Uterus (tissue), 2 donors: ENCODE data around the gene WHRN.

ENCODE experiments used
- POLR2A ChIP-seq, 2 donors: fragments of 450-650 bp; IDR thresholded peaks; one replicate each; pipeline ENCODE4 v1.6.1; 2016; ENCODE audit warnings: antibody characterized with exemption in 2 of 2, mild to moderate bottlenecking in 1 of 2, moderate library complexity in 1 of 2
- TF ChIP-seq, protein P1 (sequence below), 4 experiments: fragments of 200-600 bp in 2 of 4; fragments of 450-650 bp in 2 of 4; sonication (generic) in 2 of 4; IDR thresholded peaks; one replicate each; pipeline ENCODE4 v1.5.1; 2016 to 2019; ENCODE audit warnings: antibody characterized with exemption in 4 of 4, mild to moderate bottlenecking in 2 of 4, moderate library complexity in 1 of 4

DNA sequence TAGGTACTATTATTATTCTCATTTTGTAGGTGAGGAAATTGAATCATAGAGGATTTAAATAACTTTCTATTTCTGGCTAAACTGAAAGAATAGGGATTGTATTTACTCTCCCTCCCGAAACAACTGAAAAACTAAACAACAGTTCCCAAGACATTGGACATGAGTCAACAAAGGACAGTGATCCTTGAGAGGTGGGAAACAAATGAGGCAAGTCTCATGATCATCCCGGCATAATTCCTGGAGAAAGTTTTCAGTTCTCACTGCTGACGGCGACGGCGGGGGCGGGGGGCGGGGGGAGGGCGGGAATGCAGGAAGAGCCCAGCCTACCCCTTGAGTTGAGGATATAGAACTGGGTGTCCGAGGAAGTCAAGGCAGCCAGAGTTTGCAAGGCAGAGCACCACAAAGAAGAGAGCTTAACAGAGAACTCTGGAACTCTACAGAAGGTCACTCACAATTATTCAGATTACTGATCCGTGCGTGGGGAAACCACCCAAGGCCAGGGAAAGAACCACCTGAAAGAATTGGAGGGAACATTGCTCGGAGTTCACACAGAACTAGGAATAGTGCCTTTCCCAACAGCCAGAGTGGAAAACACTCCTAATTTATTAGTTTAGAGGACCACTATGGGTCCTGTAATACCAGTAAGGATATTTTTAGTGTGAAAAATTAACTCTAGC lies 27.4 kb upstream of the WHRN start:
- TF ChIP-seq POLR2A (IDR thresholded peaks at IDR 0.05), result no peak
- TF ChIP-seq, protein P1, sequence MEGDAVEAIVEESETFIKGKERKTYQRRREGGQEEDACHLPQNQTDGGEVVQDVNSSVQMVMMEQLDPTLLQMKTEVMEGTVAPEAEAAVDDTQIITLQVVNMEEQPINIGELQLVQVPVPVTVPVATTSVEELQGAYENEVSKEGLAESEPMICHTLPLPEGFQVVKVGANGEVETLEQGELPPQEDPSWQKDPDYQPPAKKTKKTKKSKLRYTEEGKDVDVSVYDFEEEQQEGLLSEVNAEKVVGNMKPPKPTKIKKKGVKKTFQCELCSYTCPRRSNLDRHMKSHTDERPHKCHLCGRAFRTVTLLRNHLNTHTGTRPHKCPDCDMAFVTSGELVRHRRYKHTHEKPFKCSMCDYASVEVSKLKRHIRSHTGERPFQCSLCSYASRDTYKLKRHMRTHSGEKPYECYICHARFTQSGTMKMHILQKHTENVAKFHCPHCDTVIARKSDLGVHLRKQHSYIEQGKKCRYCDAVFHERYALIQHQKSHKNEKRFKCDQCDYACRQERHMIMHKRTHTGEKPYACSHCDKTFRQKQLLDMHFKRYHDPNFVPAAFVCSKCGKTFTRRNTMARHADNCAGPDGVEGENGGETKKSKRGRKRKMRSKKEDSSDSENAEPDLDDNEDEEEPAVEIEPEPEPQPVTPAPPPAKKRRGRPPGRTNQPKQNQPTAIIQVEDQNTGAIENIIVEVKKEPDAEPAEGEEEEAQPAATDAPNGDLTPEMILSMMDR (IDR thresholded peaks at IDR 0.05), result no peak
